HG03139 (cell line): ENCODE measurements around the gene RNF166.
"Not testable (repeated sequence)": the region's sequence is repeated elsewhere in the genome, so short reads cannot be mapped to it uniquely, and the experiment has no call there.

Experiments used
- ATAC-seq: cut with Tn5 transposase; IDR thresholded peaks from one replicate; pipeline ENCODE4 v1.9.1; 2021; ENCODE audit not compliant: unreplicated experiment

RNF166 gene

GRCh38 chr16:88678224-88678979 is 27.8 kb downstream of the RNF166 start:
- no peak for ATAC-seq

DNA sequence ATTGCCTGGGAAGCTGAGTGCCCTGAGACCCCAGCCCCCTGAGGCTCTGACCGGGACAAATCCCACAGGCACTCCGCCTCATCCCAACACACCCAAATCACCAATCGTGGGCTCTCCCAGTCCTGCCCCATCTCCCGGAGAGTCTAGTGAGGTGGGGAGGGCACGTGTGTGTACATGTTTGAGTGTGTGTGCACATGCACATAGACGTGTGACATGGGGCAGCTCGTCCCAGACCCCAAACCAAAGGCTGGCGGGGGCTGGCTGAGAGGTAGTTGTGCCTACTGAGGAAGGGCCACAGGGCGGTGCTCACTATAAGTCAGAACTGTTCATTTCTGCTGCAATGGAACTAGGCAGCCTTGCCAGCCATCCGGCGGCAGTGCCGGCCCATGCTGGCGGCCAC is 28.5 kb downstream of the RNF166 start:
- no peak for ATAC-seq

DNA sequence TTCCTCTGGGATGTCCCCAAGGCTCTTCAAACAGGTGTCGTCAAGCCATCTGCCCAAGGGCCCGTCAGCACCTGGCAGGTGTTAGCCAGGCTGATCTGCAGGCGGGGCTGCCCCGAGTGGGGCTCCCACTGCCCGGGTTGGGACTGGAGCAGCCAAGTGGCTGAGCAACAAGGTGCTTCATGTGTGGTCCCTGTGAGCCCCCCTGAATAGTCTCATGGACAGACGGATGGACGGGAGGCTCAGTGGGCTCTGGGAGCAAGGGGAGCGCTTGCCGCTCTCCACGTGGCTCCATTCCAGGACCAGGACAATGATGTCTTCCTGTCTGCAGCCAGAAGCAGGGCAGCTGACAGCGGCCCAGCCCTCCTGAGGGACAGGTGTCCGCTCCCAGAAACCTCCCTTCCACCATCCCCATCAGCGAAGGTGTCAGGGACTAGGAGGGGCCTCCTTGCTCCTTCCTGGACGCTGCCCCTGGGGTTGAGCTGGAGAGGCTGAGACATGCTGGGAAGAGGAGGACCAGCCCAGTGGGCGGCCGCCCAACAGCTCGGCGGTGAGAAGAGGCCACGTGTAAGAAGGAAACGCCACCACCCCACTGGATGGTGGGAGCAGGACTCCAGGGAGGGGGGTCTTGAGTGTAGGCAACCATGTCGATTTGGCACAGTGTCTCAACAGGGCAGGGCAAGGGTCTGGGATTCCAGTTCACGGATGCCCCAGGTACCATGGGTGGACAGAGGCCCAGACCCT is 29.5 kb downstream of the RNF166 start:
- ATAC-seq = no peak

GRCh38 chr16:88673716-88674379 is 32.4 kb downstream of the RNF166 start:
- ATAC-seq = no peak

DNA sequence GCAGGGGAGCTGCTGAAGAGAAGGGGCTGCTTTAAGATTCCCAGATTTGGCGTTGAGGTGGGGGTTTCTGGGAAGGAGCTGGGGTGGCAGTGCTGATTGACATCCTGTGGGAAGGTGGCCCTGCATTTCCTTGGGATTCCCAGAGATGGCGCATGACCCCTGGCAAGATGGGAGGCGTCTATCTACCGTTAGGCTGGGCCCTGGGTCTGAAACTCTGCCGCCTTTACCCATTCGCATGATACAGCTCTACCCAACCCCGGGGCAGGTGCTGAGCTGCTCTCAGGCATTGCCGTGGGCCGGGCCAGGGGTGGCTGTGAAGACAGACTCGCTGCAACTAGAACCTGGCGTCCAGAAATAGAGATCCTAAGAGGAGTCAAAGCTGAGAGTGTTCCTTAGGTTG is 33.4 kb downstream of the RNF166 start:
- no peak for ATAC-seq

GRCh38 chr16:88671806-88672205 is 34.4 kb downstream of the RNF166 start:
- ATAC-seq = no peak

- ATAC-seq = no peak
Measured at GRCh38 chr16:88669980-88670379, 36.2 kb downstream of the RNF166 start.

- ATAC-seq = not testable (repeated sequence)
Measured at GRCh38 chr16:88669493-88669892, 36.7 kb downstream of the RNF166 start.

DNA sequence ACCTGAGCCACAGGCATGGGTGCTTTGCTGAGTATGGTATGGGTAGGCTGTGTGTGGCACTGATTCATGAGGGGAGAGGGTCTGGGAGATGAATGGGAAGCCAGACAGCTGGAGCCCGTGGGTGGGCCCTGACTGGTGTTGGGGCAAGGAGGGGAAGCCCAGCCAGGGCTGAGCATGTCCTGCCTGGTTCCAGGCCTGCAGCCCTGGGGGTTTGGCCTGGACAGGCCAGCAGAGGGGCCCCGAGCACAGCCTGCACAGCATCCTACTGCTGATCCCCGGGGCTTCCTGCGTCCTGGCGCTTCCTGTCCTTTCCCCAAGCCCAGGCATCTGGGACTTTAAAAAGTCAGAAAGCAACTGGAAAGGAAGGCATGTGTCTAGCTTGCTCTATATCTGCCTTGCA is 38.7 kb downstream of the RNF166 start:
- no peak for ATAC-seq

- ATAC-seq = no peak
Measured at GRCh38 chr16:88665570-88665969, 40.6 kb downstream of the RNF166 start.

- no peak for ATAC-seq
Measured at GRCh38 chr16:88665148-88665547, 41.1 kb downstream of the RNF166 start.

GRCh38 chr16:88662843-88663606 is 43.2 kb downstream of the RNF166 start, which contains the start of gene MVD:
TSS of gene MVD (minus strand) at chr16:88663091. CDS start at chr16:88663080, 11 bp downstream.
- ATAC-seq = peak; percentile 92

- ATAC-seq = no peak
Measured at GRCh38 chr16:88662222-88662842, 43.9 kb downstream of the RNF166 start.

DNA sequence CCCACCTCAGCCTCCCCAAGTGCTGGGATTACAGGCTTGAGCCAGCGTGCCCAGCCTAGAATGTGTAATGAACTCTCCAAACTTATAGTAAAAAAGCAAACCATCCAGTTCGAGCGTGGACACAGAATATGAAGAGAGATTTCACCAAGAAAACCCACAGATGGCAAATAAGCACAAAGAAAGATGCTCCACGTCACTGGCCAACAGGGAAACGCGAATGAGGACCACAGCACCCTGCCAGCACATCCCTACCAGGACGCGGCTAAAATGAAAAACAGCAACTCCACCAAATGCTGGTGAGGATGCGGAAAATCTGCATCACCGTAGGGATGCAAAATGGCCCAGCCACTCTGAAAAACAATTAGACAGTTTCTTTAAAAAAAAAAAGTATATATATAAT is 44.7 kb downstream of the RNF166 start:
- no peak for ATAC-seq

DNA sequence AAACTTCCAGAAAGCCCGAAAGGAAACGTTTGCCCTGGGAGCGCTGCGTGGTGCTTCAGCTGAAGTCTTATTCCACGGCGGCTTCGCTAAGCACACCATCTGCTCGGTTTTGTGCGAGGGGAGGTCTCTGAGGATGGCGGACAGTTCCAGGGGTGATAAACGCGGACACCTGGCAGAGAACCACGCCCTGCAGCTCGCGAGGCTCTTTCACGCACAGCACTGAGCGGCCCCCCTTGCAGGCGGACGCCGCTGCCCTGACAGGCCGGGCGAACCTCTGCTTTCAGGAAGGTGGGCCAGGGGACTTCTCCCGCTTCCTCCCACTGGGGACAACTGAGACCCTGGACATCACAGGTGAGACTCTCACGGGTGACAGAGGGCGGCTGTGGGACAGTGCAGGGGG is 47.0 kb downstream of the RNF166 start:
- no peak for ATAC-seq

DNA sequence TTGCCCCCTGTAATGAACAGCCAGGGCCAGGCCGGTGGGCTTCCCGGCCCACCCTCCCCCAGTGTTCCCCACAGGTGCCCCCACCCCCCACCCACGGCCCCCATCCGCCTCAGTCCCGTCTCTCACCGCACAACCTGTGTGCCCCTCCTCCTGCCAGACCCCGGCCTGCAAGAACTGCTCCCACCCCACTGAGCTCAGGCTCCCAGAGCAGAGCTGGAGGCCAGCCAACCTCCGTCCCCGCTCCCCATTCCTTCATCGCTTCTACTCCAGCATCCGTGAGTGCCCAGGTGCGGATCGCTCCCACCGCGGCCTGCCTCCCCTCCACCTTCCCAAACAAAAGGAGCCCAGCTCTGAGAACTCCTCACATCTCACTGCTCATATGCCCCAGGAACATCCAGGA is 47.5 kb downstream of the RNF166 start:
- no peak for ATAC-seq

DNA sequence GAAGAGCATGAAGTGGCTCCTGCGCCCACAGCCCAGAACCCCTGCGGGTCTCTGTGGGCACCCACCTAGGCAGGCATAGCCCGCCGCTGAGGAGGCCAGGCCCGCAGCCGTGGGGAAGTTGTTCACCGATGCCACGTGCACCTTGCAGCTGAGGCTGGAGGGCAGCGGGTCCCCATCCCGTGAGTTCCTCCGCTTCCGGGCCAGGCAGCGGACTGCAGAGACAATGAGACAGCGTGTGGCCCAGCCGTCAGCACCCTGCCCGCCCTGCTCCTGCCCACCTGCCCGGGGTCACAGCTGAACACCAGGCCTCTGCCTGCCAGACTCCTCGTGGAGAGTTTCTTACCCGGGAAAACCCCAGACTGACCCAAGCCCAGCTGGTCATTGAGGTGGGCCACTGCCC is 48.8 kb downstream of the RNF166 start:
- no peak for ATAC-seq

GRCh38 chr16:88656291-88656980 is 49.8 kb downstream of the RNF166 start:
- ATAC-seq = no peak

- ATAC-seq = no peak
Measured at GRCh38 chr16:88655733-88656281, 50.4 kb downstream of the RNF166 start.
